ENCODE results near the gene AGPAT4.

DNA sequence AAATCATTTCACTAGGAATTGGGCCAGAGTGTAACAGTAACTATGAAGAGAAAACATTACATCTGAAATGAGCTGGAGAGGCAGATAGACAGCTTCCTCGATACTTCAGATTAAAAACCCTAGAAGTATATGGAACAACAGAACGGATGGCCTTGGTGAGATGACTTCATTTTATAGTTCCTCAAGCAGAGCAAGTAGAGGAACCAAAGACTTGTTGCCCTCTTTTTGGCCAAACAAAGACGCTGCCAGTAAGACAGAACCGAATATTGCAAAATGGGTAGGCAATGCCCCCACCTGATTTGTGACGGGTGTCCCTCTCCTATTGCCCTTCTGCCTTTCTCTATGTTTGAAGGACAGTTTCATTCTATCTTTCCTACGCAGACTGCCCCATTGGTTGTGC, 53.5 kb downstream of the AGPAT4 start:
- TF ChIP-seq, protein P1, sequence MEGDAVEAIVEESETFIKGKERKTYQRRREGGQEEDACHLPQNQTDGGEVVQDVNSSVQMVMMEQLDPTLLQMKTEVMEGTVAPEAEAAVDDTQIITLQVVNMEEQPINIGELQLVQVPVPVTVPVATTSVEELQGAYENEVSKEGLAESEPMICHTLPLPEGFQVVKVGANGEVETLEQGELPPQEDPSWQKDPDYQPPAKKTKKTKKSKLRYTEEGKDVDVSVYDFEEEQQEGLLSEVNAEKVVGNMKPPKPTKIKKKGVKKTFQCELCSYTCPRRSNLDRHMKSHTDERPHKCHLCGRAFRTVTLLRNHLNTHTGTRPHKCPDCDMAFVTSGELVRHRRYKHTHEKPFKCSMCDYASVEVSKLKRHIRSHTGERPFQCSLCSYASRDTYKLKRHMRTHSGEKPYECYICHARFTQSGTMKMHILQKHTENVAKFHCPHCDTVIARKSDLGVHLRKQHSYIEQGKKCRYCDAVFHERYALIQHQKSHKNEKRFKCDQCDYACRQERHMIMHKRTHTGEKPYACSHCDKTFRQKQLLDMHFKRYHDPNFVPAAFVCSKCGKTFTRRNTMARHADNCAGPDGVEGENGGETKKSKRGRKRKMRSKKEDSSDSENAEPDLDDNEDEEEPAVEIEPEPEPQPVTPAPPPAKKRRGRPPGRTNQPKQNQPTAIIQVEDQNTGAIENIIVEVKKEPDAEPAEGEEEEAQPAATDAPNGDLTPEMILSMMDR (IDR thresholded peaks at IDR 0.05) = no peak
- no peak for TF ChIP-seq POLR2A (IDR thresholded peaks at IDR 0.05)
